Transverse colon (tissue), 4 donors: ENCODE data around the gene PLD4.

Experiments
- EP300 ChIP-seq: sonication (generic); formaldehyde crosslinking; IDR thresholded peaks from one replicate; pipeline ENCODE4 v1.6.1; 2017; ENCODE audit warnings: antibody characterized with exemption, low read depth
- POLR2A ChIP-seq: fragments of 450-650 bp; IDR thresholded peaks from one replicate; pipeline ENCODE4 v1.6.1; 2016; ENCODE audit warnings: antibody characterized with exemption, mild to moderate bottlenecking, moderate library complexity
- POLR2AphosphoS5 ChIP-seq, 3 donors: sonication (generic); formaldehyde crosslinking; IDR thresholded peaks; one replicate each; pipeline ENCODE4 v1.6.1; 2016; ENCODE audit warnings: antibody characterized with exemption in 3 of 3
- TF ChIP-seq, protein P1 (sequence below), 5 experiments: fragments of 200-600 bp in 3 of 5; fragments of 450-650 bp in 2 of 5; sonication (generic) in 3 of 5; IDR thresholded peaks; 1 replicate in 2 of 5; 2 replicates in 3 of 5; pipeline ENCODE4 v1.5.1; 2016 to 2017; ENCODE audit warnings: antibody characterized with exemption in 5 of 5, inconsistent platforms in 3 of 5, mild to moderate bottlenecking in 2 of 5, moderate library complexity in 1 of 5

- TF ChIP-seq, protein P1, sequence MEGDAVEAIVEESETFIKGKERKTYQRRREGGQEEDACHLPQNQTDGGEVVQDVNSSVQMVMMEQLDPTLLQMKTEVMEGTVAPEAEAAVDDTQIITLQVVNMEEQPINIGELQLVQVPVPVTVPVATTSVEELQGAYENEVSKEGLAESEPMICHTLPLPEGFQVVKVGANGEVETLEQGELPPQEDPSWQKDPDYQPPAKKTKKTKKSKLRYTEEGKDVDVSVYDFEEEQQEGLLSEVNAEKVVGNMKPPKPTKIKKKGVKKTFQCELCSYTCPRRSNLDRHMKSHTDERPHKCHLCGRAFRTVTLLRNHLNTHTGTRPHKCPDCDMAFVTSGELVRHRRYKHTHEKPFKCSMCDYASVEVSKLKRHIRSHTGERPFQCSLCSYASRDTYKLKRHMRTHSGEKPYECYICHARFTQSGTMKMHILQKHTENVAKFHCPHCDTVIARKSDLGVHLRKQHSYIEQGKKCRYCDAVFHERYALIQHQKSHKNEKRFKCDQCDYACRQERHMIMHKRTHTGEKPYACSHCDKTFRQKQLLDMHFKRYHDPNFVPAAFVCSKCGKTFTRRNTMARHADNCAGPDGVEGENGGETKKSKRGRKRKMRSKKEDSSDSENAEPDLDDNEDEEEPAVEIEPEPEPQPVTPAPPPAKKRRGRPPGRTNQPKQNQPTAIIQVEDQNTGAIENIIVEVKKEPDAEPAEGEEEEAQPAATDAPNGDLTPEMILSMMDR (IDR thresholded peaks at IDR 0.05): no peak
- TF ChIP-seq EP300: no peak
- TF ChIP-seq POLR2A: no peak
- TF ChIP-seq POLR2AphosphoS5 (IDR thresholded peaks at IDR 0.05): no peak
Observed at GRCh38 chr14:104912053-104912452, 12.6 kb upstream of the PLD4 start.
